Colon (tissue), 2 donors: ENCODE data around the gene IFT43.

Source experiments
- FAIRE-seq: peaks from 2 replicates; lab custom pipeline; 2012; peaks lifted over from hg19 to GRCh38; lab: Jason Lieb, UNC
- donor health status: control.
- donor health status: control.

The IFT43 gene

GRCh38 chr14:76081642-76082041 is 96.1 kb downstream of the IFT43 start:
- no peak for FAIRE-seq

- FAIRE-seq: no peak
Observed at GRCh38 chr14:76083796-76084765, 98.5 kb downstream of the IFT43 start.

- FAIRE-seq: no peak
Observed at GRCh38 chr14:76085358-76085757, 99.8 kb downstream of the IFT43 start.

- no peak for FAIRE-seq
Observed at GRCh38 chr14:76086636-76087035, 101.1 kb downstream of the IFT43 start.

- FAIRE-seq: no peak
Observed at GRCh38 chr14:76088326-76088725, 102.8 kb downstream of the IFT43 start.

- FAIRE-seq: no peak
Observed at GRCh38 chr14:76088771-76089571, 103.4 kb downstream of the IFT43 start.

- no peak for FAIRE-seq
Observed at GRCh38 chr14:76089575-76089974, 104.0 kb downstream of the IFT43 start.

GRCh38 chr14:76090616-76091391 is 105.2 kb downstream of the IFT43 start:
- no peak for FAIRE-seq

GRCh38 chr14:76093077-76093476 is 107.5 kb downstream of the IFT43 start:
- FAIRE-seq: no peak

GRCh38 chr14:76096257-76096656 is 110.7 kb downstream of the IFT43 start:
- no peak for FAIRE-seq

- no peak for FAIRE-seq
Observed at GRCh38 chr14:76097547-76097946, 112.0 kb downstream of the IFT43 start.

- no peak for FAIRE-seq
Observed at GRCh38 chr14:76098047-76098446, 112.5 kb downstream of the IFT43 start.

GRCh38 chr14:76098916-76099675 is 113.5 kb downstream of the IFT43 start:
- FAIRE-seq: no peak

- FAIRE-seq: no peak
Observed at GRCh38 chr14:76100236-76100635, 114.7 kb downstream of the IFT43 start.

GRCh38 chr14:76101391-76102379 is 116.1 kb downstream of the IFT43 start:
- FAIRE-seq: no peak

GRCh38 chr14:76104802-76105355 is 119.3 kb downstream of the IFT43 start:
- FAIRE-seq: no peak

- no peak for FAIRE-seq
Observed at GRCh38 chr14:76106188-76106587, 120.6 kb downstream of the IFT43 start.

GRCh38 chr14:76109087-76109880 is 123.7 kb downstream of the IFT43 start:
- no peak for FAIRE-seq
